Neutrophil (primary cell): ENCODE results near the gene GSTA5.

Experiments used
- H3K27ac ChIP-seq: fragments of 200-600 bp; sonication (generic); 2 replicates; pipeline ENCODE4 v1.5.1; 2016; ENCODE audit warnings: mild to moderate bottlenecking, moderate library complexity
- H3K27me3 ChIP-seq: fragments of 200-600 bp; sonication (generic); 2 replicates; pipeline ENCODE4 v1.6.0; 2016; ENCODE audit warnings: mild to moderate bottlenecking
- H3K36me3 ChIP-seq: fragments of 200-600 bp; sonication (generic); 2 replicates; pipeline ENCODE4 v1.5.1; 2017
- H3K4me1 ChIP-seq, 2 experiments: fragments of 200-600 bp in 1 of 2; sonication (generic) in 1 of 2; 1 replicate in 1 of 2; 2 replicates in 1 of 2; pipeline versions ENCODE4 v1.5.1 to v1.6.1; 2013 to 2016; ENCODE audit warnings: low read depth in 1 of 2, low read length in 1 of 2, mild to moderate bottlenecking in 1 of 2, moderate library complexity in 1 of 2; ENCODE audit not compliant: control insufficient read depth in 1 of 2, insufficient read depth in 1 of 2
- H3K4me3 ChIP-seq, 2 experiments: fragments of 200-600 bp in 1 of 2; sonication (generic) in 1 of 2; 1 replicate in 1 of 2; 2 replicates in 1 of 2; pipeline ENCODE4 v1.5.1; 2013 to 2016; ENCODE audit warnings: low read depth in 1 of 2, low read length in 1 of 2, mild to moderate bottlenecking in 1 of 2, moderate library complexity in 1 of 2
- H3K9me3 ChIP-seq: fragments of 200-600 bp; sonication (generic); 2 replicates; pipeline ENCODE4 v1.5.1; 2016
- TF ChIP-seq, protein P1 (sequence below): fragments of 200-600 bp; sonication (generic); IDR thresholded peaks from 2 replicates; pipeline ENCODE4 v1.5.1; 2016; ENCODE audit warnings: antibody characterized with exemption

Gene GSTA5

DNA sequence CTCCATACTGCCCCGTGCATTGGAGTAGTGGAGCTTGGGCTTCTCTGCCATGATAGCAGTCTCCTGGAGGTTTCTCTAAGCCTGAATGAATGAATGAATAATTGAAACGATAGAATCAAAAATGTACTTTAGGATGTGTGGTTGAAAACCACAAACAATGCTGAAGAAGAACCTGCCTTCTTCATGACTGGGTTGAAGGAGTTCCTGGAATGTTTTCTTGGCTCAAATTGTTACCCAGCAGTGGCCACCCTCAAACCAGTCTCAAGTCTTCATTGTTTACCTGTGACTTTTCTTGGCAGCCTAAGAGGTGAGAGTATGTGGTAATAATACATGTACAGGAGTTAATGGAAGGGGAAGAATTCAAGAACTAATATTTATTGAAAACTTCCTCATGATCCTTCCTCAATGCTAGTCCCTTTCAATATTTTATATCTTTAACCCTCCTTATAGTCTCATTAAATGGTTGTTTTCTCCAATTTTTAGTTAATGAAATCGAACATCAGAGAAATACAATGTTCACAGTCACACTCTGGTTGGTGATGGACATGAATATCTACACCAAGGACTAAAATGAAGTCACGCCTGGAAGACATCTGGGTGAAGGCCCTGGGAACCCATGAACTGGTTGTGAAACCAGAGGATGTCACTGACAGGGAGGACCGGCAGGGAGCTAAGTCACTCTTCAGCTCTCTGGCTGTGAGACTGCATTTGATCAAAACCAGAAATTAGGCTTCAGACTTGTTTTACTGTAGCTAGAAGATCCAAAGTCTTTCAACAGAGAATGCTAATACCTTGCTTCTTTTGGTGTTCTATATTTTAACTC, at the start of gene GSTA5:
Gene GSTA5 (minus strand): TSS at position 51 of the 823 bp plus-strand sequence.
- peaks cover 14% of the 10 kb centered on the region for H3K27me3 ChIP-seq
- no peak within 1 kb of the TSS for H3K27ac ChIP-seq
- no peaks in the 10 kb centered on the region for H3K36me3 ChIP-seq
- TF ChIP-seq, protein P1, sequence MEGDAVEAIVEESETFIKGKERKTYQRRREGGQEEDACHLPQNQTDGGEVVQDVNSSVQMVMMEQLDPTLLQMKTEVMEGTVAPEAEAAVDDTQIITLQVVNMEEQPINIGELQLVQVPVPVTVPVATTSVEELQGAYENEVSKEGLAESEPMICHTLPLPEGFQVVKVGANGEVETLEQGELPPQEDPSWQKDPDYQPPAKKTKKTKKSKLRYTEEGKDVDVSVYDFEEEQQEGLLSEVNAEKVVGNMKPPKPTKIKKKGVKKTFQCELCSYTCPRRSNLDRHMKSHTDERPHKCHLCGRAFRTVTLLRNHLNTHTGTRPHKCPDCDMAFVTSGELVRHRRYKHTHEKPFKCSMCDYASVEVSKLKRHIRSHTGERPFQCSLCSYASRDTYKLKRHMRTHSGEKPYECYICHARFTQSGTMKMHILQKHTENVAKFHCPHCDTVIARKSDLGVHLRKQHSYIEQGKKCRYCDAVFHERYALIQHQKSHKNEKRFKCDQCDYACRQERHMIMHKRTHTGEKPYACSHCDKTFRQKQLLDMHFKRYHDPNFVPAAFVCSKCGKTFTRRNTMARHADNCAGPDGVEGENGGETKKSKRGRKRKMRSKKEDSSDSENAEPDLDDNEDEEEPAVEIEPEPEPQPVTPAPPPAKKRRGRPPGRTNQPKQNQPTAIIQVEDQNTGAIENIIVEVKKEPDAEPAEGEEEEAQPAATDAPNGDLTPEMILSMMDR, result no peak
- H3K4me3 ChIP-seq, result no peak within 1 kb of the TSS
- H3K4me1 ChIP-seq, result no peaks in the 10 kb centered on the region
- H3K9me3 ChIP-seq, result no peaks in the 10 kb centered on the region

DNA sequence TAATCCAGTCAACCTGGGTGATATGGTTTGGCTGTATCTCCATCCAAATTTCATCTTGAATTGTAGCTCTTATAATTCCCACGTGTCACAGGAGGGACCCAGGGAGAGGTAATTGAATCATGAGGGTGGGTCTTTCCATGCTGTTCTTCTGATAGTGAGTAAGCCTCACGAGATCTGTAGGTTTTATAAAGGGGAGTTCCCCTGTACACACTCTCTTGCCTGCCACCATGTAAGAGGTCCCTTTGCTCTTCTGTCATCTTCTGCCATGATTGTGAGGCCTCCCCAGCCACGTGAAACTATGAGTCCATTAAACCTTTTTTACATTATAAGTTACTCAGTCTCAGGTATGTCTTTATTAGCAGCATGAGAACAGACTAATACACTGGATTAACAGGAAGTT, 49.4 kb upstream of the GSTA5 start:
- TF ChIP-seq, protein P1, result no peak
- peaks cover 4% of the 10 kb centered on the region for H3K27me3 ChIP-seq

DNA sequence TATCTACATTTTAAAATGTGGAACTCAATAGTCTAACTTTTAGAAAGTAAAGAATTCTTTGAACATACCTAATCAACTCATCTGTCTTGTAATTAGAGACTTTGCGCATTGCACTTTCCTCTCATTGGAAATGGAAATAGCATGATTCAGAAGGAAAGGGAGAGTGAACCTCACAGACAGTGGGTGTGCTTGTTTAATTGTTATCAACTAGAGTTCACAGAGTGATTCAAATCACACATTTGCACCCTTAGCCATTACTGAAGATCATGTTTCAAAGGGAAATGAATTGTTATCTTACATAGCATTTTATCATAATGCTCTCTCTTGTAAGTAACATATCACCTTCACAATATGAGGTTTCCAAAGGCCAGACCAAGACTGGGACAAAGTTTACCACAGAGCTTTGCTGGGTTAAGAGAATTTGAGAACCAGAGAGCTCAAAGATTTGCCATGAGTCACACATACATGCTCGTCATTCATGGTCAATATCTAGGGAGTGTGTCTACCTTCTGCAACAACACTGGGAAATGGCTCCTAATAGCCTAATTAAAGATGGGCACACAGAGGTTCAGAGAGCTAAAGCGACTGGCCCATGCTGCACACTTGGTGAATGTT, 47.4 kb upstream of the GSTA5 start:
- no peaks in the 10 kb centered on the region for H3K36me3 ChIP-seq
- no peak overlapping the region for H3K27ac ChIP-seq
- H3K4me1 ChIP-seq, result no peaks in the 10 kb centered on the region
- peaks cover 4% of the 10 kb centered on the region for H3K27me3 ChIP-seq
- H3K9me3 ChIP-seq, result no peaks in the 10 kb centered on the region
- TF ChIP-seq, protein P1, result no peak
- no peak overlapping the region for H3K4me3 ChIP-seq

More for the DNA sequence above, 49.4 kb upstream of the GSTA5 start:
- no peak overlapping the region for H3K4me3 ChIP-seq
- H3K36me3 ChIP-seq, result no peaks in the 10 kb centered on the region
- no peak overlapping the region for H3K27ac ChIP-seq
- H3K9me3 ChIP-seq, result no peaks in the 10 kb centered on the region
- no peaks in the 10 kb centered on the region for H3K4me1 ChIP-seq

DNA sequence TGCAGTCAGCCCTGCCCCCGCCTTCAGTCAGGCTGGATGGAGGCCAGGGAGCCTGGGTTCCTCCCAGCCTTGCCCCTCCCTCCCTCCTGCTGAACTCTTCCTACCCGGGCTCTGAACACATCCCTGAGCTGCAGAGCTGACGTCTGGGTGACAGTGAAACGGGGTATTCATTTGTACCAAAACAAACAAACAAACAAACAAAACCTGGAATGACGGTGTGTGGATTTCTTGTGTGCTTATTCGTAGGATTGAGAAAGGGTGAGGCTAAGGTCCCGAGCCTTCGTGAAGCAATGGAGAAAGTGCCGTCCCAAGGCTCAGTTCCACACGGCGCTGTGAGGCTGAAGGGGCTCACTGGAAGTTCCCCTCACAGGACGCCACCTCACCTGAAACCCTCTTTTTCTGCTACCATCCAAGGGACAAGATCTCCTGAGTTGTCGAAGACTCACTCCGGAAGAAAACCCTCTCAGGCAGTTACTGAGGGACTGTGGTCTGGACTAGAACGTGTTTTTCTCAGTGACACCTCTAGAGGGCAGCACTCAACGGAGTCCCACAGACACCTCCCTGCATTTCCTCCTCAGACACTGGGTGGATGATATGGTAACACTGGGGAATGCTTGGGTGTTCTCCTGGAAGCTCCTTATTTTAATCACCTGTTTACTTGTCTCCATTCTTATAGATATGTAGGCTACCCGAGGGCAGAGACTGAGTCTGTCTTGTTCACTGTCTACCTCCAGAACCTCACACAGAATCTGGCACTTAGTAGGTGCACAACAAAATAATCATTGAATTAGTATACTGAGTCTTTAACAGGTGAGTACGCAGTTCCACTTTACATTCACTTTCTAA, 41.6 kb upstream of the GSTA5 start:
- Histone ChIP-seq H3K4me1 (peaks cover 3 to 4% of the 10 kb centered on the region in 2 experiments), H3K9me3 (no peaks in the 10 kb centered on the region), H3K36me3 (no peaks in the 10 kb centered on the region), H3K27me3 (no peaks in the 10 kb centered on the region), H3K4me3 (peak overlapping the region; percentile 60 to 62), H3K27ac (no peak overlapping the region)
- TF ChIP-seq, protein P1, result peak; percentile 55

DNA sequence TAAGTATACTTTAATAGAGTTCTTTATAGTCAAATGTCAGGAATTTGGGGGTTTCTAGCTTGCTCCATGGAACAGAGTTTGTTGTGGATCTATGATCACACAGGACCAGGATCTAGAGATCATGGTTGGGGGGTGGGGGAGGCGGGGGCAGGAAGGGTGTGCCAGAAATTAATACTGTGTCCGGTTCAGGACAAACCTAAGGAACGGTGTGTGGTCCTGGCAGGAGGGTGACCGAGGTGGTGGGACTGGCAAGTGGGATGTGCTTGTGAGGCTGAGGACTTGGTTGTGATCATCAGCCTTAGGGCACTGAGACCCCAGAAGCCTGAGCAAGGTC, 41.0 kb upstream of the GSTA5 start:
- H3K27me3 ChIP-seq, result no peaks in the 10 kb centered on the region
- no peaks in the 10 kb centered on the region for H3K36me3 ChIP-seq
- H3K4me3 ChIP-seq, result peak overlapping the region in 1 of 2 experiments; percentile 60
- TF ChIP-seq, protein P1, result no peak
- H3K9me3 ChIP-seq, result no peaks in the 10 kb centered on the region
- H3K27ac ChIP-seq, result no peak overlapping the region
- H3K4me1 ChIP-seq, result peaks cover 3 to 4% of the 10 kb centered on the region in 2 experiments
